Measurements from ENCODE around the gene NOS1.

- no peak for TF ChIP-seq POLR2A (IDR thresholded peaks at IDR 0.05; ENCODE audit: low read depth, low read length)
- no peak for TF ChIP-seq TAF1 (IDR thresholded peaks at IDR 0.05; ENCODE audit: low read depth, low read length)
- no peak for TF ChIP-seq POLR2AphosphoS5 (IDR thresholded peaks at IDR 0.05; ENCODE audit: low read depth, low read length)
- no peak for TF ChIP-seq PAX5 (IDR thresholded peaks at IDR 0.05; ENCODE audit: insufficient read depth, low read length, severe bottlenecking)
- TF ChIP-seq SPI1 (IDR thresholded peaks at IDR 0.05; ENCODE audit: low read depth, low read length): no peak
Observed at GRCh38 chr12:117218149-117218548, 143.3 kb downstream of the NOS1 start.
